Measurements from ENCODE around the gene LRP6.

LRP6 gene

DNA sequence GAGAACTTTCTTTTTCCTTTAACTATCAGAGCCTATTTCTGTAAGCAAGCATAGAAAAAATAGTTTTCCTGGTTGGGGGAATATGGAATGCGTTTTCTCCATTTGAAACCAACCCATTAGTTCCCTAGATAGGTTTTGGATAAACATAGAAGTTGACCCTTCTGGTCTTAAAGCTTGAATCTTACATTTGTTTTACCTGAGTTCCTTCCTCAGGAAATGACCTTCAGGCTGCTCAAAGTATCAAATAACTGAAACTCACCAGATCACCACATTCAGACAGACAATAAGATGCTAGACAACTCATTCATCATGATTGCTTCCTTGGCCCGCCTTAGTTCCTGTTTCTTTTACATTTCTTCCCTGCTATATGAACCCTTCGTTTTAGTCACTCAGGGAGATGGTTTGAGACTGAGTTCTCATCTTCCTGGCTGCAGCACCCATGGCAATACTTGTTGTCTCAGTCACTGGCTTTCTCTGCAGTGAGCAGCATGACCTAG is 52.2 kb downstream of the LRP6 start:
- no peak for DNase-seq (ENCODE audit: low read depth in 2 of 2)

DNA sequence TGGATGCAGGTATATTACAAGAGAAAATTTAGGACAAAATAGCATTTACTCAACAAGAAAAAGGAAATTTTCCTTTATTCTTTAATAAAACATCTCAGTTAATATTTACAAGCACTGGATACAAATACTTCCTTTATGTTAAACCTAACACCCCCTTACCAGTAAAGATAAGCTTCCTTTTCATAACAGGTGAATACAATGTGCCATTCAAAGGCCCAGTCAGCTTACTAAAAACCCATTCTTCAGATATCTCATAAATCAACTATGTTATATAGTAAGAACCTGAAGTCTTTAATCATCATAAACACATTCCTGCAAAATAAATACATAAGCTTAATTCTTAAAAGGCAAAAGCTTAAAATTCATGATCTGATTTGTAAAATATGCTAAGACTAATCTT is 52.6 kb downstream of the LRP6 start:
- DNase-seq (ENCODE audit: low read depth in 2 of 2): no peak

DNA sequence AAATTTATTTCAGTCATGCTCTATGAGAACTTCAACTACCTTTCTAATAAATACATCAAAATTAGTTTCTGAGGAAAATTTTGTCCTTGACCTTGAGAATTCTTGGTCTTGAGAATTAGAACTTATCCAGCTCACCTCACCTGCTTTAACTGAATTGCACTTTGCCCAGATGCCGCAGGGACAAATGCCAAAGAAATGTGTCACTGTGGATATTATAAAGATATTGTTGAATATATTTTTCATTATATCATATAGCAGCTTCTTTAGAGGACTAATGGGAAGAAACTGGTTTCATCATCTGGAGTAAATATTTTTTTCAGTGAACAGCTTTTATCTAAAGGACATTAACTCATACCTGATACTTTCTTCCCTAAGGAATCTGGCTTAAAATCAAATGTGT is 54.1 kb downstream of the LRP6 start:
- no peak for DNase-seq (ENCODE audit: low read depth in 2 of 2)

DNA sequence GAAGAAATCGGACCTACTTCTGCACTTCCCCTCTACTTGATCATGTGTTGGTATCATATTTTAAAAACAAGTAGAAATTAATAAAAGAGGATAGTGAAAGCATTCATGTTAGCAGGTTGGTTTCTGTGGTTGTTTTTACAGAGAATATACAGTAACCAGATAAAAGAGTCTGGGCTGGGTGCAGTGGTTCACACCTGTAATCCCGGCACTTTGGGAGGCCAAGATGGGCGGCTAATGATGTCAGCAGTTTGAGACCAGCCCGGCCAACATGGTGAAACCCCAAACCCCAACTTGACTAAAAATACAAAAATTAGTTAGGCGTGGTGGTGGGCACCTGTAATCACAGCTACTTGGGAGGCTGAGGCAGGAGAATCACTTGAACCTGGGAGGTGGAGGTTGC is 55.9 kb downstream of the LRP6 start:
- DNase-seq (ENCODE audit: low read depth in 2 of 2): peak in 1 of 2 donors; percentile 4

DNA sequence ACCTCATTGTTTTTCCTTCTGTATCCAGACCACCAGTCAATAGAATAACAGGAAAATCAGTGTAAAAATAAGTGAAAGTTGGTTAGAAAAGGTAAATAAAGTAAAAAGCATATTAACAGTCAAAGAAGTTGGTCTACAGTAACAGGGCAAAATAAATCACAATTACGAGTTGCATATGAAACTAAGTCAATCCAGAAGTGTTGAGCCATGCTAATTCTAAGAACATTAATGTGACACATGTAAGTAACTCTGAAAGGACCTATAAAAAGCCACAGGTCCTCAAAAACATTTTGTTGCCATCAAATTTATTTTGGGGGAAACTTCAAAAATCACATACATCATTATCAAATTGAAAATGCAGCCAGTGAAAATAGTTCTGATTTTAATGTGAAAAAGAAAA is 56.4 kb downstream of the LRP6 start:
- no peak for DNase-seq (ENCODE audit: low read depth in 2 of 2)

DNA sequence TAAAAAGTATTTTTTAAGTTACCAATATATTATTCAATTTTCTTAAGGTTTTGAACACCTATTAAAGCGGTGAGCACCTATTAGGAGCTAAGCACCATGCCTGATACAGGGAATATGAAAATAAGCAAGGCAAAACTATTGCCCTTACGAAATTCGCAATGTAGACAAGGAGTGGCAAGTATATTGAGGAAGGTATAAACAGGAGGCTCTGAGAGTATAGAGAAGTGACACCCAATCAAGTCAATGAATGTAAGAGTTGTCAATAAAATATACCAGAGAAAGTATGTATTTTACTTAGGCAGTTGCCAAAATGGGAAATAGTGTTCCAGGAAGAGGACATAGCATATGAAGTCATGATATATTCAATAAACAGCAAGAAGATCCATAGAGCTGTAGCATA is 57.2 kb downstream of the LRP6 start:
- no peak for DNase-seq (ENCODE audit: low read depth in 2 of 2)

- DNase-seq (ENCODE audit: low read depth in 2 of 2): no peak
Measured at GRCh38 chr12:12209043-12209442, 57.8 kb downstream of the LRP6 start.

DNA sequence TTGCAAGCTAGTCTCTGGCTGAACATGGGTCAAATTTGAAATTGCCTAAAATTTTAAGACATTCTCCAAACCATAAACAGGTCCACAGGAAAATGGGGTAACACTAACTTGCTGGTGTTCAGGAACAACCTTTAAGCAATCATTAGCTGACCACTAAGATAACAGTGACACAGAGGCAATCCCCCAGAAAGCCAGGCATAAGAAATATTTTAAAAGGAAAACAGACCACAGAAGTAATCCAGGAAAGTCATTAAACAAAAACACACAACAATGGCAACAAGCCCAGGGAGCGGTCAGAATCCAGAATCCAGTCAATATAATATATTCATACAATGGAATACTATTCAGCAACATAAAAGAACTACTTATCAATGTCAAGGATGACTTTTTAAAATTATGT is 59.1 kb downstream of the LRP6 start:
- no peak for DNase-seq (ENCODE audit: low read depth in 2 of 2)

DNA sequence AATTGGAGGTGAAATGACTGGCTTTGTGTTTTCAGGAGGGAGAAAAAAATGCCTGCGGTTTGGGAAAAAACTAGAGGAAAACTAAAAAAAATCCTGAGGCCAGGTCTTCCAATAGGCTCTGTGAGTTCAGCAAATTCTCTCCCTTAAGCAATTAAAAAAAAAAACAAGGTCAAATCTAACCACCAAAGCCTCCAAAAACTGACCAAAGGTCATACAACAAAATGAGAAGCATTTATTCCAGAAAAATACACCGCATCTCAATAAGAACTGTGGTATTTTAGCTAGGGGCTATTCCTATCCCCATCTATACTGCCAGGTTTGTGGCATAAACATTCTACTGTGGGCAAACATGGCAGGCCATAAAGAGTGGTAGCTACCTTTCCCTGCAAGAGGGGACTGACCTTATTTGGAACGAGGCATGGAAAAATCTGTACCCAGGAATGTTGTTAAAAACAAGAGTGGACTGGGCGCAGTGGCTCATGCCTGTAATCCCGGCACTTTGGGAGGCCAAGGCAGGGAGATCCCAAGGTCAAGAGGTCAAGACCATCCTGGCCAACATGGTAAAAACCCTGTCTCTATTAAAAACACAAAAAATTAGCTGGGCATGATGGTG is 60.0 kb downstream of the LRP6 start:
- DNase-seq (ENCODE audit: low read depth in 2 of 2): no peak

DNA sequence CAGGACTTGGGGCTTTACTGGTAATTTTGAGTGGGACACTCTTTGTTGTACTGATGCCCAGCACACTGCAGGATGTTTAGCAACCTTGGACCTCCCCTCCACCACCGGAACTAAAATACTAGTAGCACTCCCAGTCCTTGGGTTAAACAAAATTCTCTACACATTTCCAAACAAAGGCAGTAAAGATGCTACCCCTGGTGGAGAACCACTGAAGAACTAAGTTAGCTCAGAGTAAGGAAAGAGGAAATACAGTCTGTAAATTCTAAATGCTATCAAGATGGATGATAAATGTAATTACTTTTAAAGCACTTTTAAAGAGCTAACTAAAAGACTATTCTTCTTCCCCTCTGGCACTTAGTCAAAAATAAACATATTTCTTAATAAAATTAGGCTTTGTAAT is 64.1 kb downstream of the LRP6 start:
- DNase-seq (ENCODE audit: low read depth in 2 of 2): no peak

DNA sequence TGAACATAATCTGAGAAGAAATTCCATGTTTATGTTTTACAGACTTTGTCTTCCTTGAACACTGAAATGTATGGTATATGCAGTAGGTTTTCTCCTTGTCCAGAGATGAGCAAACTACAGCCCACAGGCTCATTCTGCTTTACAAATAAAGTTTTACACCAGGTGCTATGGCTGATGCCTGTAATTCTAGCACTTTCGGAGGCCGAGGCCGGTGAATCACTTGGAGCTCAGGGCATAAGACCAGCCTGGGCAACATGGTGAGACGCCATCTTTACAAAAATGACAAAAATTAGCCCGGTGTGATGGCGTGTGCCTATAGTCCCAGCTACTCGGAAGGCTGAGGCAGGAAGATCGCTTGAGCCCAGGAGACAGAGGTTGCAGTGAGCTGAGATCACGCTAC is 64.7 kb downstream of the LRP6 start:
- DNase-seq (ENCODE audit: low read depth in 2 of 2): no peak

DNA sequence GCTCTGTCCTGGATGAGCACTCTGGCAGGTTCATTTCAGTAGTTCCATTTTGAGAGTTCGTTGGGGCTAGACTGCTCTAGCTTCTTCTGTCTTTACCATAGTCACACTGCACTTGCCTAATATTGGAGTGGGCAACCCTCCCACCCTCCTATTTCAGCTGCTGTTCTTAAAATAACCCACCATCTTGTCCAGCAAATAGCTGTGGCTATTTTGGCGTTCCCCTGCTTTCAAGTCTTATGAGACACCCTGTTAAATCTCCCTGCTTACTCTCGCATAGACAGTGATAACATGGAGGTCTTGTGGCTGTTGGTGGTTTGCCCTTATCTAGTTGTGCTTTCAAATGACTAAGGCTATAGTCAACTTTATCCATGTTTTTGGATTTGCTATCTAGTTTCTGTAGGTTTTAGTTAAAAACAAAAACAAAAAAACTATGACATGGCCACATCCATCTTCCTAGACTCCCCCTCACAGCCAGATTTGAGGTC is 65.5 kb downstream of the LRP6 start:
- DNase-seq (ENCODE audit: low read depth in 2 of 2): no peak

GRCh38 chr12:12200363-12200762 is 66.5 kb downstream of the LRP6 start:
- no peak for DNase-seq (ENCODE audit: low read depth in 2 of 2)

- DNase-seq (ENCODE audit: low read depth in 2 of 2): no peak
Measured at GRCh38 chr12:12198124-12198523, 68.7 kb downstream of the LRP6 start.

GRCh38 chr12:12197128-12197527 is 69.7 kb downstream of the LRP6 start:
- no peak for DNase-seq (ENCODE audit: low read depth in 2 of 2)

DNA sequence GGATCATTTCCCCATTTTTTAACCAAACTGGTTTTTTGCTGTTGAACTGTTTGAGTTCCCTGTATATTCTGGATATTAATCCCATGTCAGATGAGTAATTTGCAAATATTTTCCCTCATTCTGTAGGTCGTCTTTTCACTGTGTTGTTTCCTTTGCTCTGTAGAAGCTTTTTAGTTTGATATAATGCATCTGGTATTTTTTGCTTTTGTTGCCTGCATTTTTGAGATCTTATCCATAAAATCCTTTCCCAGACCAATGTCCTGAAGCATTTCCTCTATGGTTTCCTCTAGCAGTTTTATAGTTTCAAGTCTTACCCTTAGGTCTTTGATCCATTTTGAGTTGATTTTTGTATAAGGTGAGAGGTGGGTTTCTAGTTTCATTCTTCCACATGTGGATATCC is 71.3 kb downstream of the LRP6 start:
- DNase-seq (ENCODE audit: low read depth in 2 of 2): no peak

- no peak for DNase-seq (ENCODE audit: low read depth in 2 of 2)
Measured at GRCh38 chr12:12195081-12195480, 71.8 kb downstream of the LRP6 start.

- no peak for DNase-seq (ENCODE audit: low read depth in 2 of 2)
Measured at GRCh38 chr12:12194206-12194605, 72.6 kb downstream of the LRP6 start.

DNA sequence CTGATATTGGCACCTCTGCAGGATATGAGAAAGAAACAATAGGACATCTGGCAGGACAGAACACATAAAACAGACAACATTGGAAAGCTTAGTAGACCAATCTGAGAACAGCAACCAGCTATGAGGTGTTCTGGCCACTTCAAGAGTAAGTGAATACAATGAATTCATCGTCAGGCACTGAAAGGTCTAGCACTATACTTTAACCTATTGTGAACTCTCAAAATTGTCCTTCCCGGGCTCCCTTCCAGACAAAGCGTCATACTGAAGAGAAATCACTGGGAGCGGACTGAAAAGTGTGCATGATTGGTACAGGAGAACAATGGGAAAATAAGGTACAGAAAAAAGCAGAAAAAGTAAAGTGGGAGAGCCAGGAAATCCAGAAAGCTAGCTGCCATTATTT is 75.8 kb downstream of the LRP6 start:
- no peak for DNase-seq (ENCODE audit: low read depth in 2 of 2)

DNA sequence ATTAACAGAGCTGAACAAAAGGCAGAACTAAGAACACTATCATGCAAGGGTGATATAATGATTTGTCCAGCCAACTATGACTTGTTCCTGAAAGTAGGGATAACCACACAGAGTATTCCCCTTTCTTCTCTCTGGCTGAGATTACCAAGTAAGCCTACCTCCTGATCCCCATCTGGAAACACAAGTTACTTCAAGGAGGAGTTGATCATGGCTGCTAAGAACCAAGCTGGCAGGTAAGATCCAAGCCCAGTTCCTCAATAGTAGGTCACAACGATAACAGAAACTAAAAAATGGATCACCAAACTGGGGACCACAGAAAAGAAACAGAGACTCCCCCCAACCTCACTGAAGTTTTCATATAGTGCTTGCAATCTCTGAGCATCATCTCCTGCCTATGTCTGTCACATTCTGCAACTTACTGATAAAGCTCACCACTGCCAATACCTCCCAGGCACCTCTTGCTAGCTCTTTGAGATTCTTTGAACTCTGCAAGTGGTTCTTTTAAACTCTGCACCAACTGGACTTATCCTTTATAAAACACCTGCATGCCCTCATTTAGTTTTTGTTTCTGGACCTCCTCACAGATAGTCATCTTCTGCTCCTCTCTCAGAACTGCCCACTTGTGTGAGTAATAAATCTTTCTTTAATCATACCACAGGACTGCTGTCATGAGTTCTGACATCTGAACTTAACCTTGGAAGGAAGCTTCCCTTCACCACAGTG is 76.6 kb downstream of the LRP6 start:
- DNase-seq (ENCODE audit: low read depth in 2 of 2): no peak

DNA sequence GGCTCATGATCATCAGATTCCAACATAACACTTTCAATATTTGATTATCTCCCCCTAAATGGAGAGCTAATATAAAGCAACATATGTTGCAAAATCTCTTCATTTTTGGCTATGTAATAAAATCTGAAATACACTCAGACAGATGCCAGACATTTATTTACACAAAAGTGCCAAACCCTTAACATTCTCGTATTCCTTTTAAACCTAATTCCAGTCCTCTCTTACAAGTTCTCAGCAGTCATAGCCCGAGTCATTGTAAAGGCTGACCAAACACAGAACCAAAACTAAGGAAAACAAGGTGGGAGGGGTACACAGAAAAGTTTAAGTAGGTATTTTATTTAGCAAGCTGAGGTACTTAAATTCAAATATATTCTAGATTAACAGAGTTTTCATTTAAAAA is 81.4 kb downstream of the LRP6 start:
- no peak for DNase-seq (ENCODE audit: low read depth in 2 of 2)

DNA sequence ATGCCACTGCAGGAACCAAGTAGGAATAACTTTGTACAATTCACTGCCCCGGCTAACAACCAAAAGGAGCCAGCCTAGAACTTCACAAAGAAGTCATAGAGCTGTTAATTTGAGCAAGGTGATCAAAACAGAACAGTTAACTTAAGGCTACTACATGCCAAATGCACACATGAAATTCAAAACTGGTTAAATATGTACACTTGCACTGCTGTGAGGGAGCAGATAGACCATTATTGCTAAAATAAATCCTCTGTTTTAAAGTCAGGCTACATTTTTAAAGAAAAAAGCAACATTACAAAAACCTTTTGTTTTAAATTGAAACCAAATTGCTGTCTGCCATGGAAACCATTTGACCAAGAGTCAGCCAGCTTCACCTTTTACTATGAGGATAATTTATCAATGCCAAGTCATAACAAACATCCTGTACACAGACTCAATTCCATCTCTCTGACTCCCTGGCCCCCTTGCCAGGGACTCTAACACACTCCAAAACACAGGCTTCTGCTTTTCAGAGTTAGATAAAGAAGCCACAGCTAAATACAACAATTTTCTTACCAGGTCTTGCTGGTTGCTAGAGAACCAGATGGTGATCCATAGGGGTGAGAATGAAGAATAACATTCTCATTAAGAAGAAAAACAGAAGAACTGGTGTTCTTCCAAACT is 84.0 kb downstream of the LRP6 start:
- no peak for DNase-seq (ENCODE audit: low read depth in 2 of 2)

DNA sequence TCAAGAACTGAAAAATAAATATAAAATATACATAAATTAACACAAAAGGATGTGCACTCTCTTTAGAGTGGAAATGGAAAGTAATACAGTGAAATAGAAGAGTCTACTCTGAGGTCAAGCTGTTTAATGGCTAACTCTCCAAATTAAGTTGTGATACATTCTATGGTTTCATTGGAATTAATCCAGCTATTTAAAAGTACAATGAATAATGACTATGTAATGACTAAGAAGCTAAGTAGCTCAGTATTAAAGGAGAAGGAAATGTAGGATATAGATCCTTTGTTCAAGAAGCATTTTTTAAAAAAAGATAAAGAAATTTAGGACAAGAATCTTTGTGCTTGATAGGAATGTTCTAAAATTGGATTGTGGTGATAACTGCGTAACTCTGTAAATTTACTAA is 85.3 kb downstream of the LRP6 start:
- DNase-seq (ENCODE audit: low read depth in 2 of 2): no peak
